ENCODE data around the gene TMEM125. TPM values are rescaled to one million over a fixed set of nuclear protein-coding genes. Genes with fewer than 3 reads are reported as not detected.

TMEM125 gene
- total RNA-seq, 1 experiment from 2014 or later: not detected

- no peaks in the 10 kb centered on the region for H3K27me3 ChIP-seq (ENCODE audit: control insufficient read depth, insufficient read depth, low read length)
- H3K36me3 ChIP-seq (ENCODE audit: control insufficient read depth, insufficient read depth, low read length): no peaks in the 10 kb centered on the region
- ChIA-PET CTCF (no interaction called here), POLR2A (no interaction called here)
- no peaks in the 10 kb centered on the region for H3K9me3 ChIP-seq (ENCODE audit: control insufficient read depth, insufficient read depth, low read depth, low read length)
- no peak overlapping the region for H3K27ac ChIP-seq (ENCODE audit: low read length)
- ATAC-seq: no peak
- BruUV-seq (replicated peaks): no TSS peak
- no peak for DNase-seq (ENCODE audit: low read depth, low spot score)
- no peak overlapping the region for H3K4me3 ChIP-seq (ENCODE audit: low read depth in 2 of 2, low read length in 2 of 2)
- no peaks in the 10 kb centered on the region for H3K4me1 ChIP-seq (ENCODE audit: control insufficient read depth, insufficient read depth, low read length)
- in situ Hi-C loops (cut with HindIII; ENCODE audit: low pct_unique_long_range_greater_than_20kb, low sequenced_read_pairs) (no loop called here), intact Hi-C loops (cut with micrococcal nuclease; ENCODE audit: unreplicated experiment) (no loop called here)
- TF ChIP-seq TCF7L2 (IDR thresholded peaks at IDR 0.05; ENCODE audit: low read depth, low read length) (no peak), CTCF (IDR thresholded peaks at IDR 0.05) (no peak), REST (IDR thresholded peaks at IDR 0.05; ENCODE audit: insufficient read depth in 1 of 2, low read depth in 2 of 2, low read length in 1 of 2) (no peak), SIN3A (IDR thresholded peaks at IDR 0.05; ENCODE audit: borderline replicate concordance, insufficient read depth, low read depth, low read length) (no peak), POLR2AphosphoS5 (IDR thresholded peaks at IDR 0.05; ENCODE audit: low read depth, low read length) (no peak)
These were observed 2.4 kb downstream of the TMEM125 start for GRCh38 chr1:43272161-43272560.

DNA sequence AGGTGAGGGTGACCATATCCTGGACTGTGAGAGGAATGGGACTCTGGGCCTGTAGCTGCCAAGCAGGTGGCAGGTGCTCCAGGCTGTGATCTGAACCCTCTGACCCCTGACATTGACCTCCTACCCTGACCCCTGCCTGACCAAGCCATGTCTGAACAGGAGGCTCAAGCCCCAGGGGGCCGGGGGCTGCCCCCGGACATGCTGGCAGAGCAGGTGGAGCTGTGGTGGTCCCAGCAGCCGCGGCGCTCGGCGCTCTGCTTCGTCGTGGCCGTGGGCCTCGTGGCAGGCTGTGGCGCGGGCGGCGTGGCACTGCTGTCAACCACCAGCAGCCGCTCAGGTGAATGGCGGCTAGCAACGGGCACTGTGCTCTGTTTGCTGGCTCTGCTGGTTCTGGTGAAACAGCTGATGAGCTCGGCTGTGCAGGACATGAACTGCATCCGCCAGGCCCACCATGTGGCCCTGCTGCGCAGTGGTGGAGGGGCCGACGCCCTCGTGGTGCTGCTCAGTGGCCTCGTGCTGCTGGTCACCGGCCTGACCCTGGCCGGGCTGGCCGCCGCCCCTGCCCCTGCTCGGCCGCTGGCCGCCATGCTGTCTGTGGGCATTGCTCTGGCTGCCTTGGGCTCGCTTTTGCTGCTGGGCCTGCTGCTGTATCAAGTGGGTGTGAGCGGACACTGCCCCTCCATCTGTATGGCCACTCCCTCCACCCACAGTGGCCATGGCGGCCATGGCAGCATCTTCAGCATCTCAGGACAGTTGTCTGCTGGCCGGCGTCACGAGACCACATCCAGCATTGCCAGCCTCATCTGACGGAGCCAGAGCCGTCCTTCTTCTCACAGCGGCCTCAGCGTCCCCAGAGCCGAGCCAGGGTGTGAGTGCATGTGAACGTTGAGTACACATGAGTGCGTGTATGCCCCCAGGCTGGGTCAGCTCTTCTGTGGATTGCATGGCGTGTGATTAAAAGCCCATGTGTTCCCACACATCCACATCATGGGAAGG, 3.1 kb downstream of the TMEM125 start:
- BruUV-seq (replicated peaks): no TSS peak
- H3K27me3 ChIP-seq (ENCODE audit: control insufficient read depth, insufficient read depth, low read length): no peaks in the 10 kb centered on the region
- in situ Hi-C loops (cut with HindIII; ENCODE audit: low pct_unique_long_range_greater_than_20kb, low sequenced_read_pairs): no loop called here
- no peaks in the 10 kb centered on the region for H3K9me3 ChIP-seq (ENCODE audit: control insufficient read depth, insufficient read depth, low read depth, low read length)
- ATAC-seq (no peak), DNase-seq (ENCODE audit: low read depth, low spot score) (no peak)
- POLR2A ChIA-PET: no interaction called here
- H3K27ac ChIP-seq (ENCODE audit: low read length): no peak overlapping the region
- no peak overlapping the region for H3K4me3 ChIP-seq (ENCODE audit: low read depth in 2 of 2, low read length in 2 of 2)
- intact Hi-C loops (cut with micrococcal nuclease; ENCODE audit: unreplicated experiment): no loop called here
- CTCF ChIA-PET: no interaction called here
- TF ChIP-seq CTCF (IDR thresholded peaks at IDR 0.05) (no peak), SIN3A (IDR thresholded peaks at IDR 0.05; ENCODE audit: borderline replicate concordance, insufficient read depth, low read depth, low read length) (no peak)
- H3K4me1 ChIP-seq (ENCODE audit: control insufficient read depth, insufficient read depth, low read length): no peaks in the 10 kb centered on the region
- H3K36me3 ChIP-seq (ENCODE audit: control insufficient read depth, insufficient read depth, low read length): no peaks in the 10 kb centered on the region
